Measurements from ENCODE around the gene DYRK1A.

DNA sequence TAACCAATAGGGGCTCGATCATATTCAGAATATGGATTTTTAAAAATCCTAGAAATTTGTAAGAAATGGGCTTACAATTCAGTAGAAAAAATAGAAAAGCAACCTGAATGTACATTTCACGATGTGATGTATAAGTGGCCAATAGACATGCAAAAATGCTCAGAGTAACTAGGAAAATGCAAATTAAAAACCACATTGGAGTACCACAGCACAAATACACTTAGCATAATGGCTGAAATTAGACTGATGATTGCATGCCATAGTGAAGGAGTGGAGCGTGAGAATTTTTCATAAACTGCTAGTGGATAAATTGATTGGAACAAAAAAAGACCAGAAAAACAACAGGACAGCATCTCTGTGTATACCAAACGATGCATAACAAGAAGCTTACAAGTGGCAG is 102.3 kb downstream of the DYRK1A start:
- TF ChIP-seq, protein P1, sequence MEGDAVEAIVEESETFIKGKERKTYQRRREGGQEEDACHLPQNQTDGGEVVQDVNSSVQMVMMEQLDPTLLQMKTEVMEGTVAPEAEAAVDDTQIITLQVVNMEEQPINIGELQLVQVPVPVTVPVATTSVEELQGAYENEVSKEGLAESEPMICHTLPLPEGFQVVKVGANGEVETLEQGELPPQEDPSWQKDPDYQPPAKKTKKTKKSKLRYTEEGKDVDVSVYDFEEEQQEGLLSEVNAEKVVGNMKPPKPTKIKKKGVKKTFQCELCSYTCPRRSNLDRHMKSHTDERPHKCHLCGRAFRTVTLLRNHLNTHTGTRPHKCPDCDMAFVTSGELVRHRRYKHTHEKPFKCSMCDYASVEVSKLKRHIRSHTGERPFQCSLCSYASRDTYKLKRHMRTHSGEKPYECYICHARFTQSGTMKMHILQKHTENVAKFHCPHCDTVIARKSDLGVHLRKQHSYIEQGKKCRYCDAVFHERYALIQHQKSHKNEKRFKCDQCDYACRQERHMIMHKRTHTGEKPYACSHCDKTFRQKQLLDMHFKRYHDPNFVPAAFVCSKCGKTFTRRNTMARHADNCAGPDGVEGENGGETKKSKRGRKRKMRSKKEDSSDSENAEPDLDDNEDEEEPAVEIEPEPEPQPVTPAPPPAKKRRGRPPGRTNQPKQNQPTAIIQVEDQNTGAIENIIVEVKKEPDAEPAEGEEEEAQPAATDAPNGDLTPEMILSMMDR (IDR thresholded peaks at IDR 0.05): no peak
- TF ChIP-seq EZH2phosphoT487 (IDR thresholded peaks at IDR 0.05) (no peak), EZH2 (IDR thresholded peaks at IDR 0.05) (no peak)

Data from neural progenitor cell (in vitro differentiated cells).